GM23248 (cell line): ENCODE measurements around the gene ABI1.

ENCODE experiments used
- EZH2 ChIP-seq: fragments of 200-600 bp; sonication (generic); IDR thresholded peaks from 2 replicates; pipeline ENCODE4 v1.6.1; 2018; ENCODE audit warnings: antibody characterized with exemption, mild to moderate bottlenecking; ENCODE audit not compliant: insufficient read depth, poor library complexity, severe bottlenecking
- EZH2phosphoT487 ChIP-seq: fragments of 200-600 bp; sonication (generic); IDR thresholded peaks from 2 replicates; pipeline ENCODE4 v1.6.1; 2018; ENCODE audit warnings: antibody characterized with exemption, moderate library complexity, mild to moderate bottlenecking, low read depth; ENCODE audit not compliant: insufficient read depth

GRCh38 chr10:26743841-26744240 lies 116.9 kb downstream of the ABI1 start:
- TF ChIP-seq EZH2phosphoT487 (no peak), EZH2 (no peak)
